Left ventricle myocardium inferior (tissue), 1 donor: ENCODE results near the gene PDHA1. TPM values are rescaled to one million over a fixed set of nuclear protein-coding genes. Genes with fewer than 3 reads are reported as not detected.

Experiments used
- DNase-seq: peaks from one replicate; pipeline ENCODE4 v3.0.0-alpha.2; 2020
- H3K27ac ChIP-seq: fragments of 200-600 bp; replicated peaks from 2 replicates; pipeline ENCODE4 v1.8.0; 2021
- H3K27me3 ChIP-seq: fragments of 200-600 bp; 2 replicates; pipeline ENCODE4 v1.8.0; 2021; ENCODE audit warnings: low read depth
- H3K36me3 ChIP-seq: fragments of 200-600 bp; 2 replicates; pipeline ENCODE4 v1.8.0; 2021
- H3K4me1 ChIP-seq: fragments of 200-600 bp; 2 replicates; pipeline ENCODE4 v1.8.0; 2021
- H3K4me3 ChIP-seq: fragments of 200-600 bp; 2 replicates; pipeline ENCODE4 v1.8.0; 2021; ENCODE audit warnings: mild to moderate bottlenecking, moderate library complexity
- H3K9me3 ChIP-seq: fragments of 200-600 bp; replicated peaks from 2 replicates; pipeline ENCODE4 v1.8.0; 2021
- CTCF ChIP-seq: fragments of 200-600 bp; IDR thresholded peaks from 2 replicates; pipeline ENCODE4 v1.8.0; 2021; ENCODE audit warnings: antibody characterized with exemption, mild to moderate bottlenecking, borderline replicate concordance
- intact Hi-C: fragments of 100-400 bp; cut with micrococcal nuclease; formaldehyde crosslinking; loops from one replicate; pipeline ENCODE4 v1.11.0; 2022
- total RNA-seq: library from RNA; stranded (reverse); fragmentation: NEBNext Ultra II Directional; extraction: Animal tissue kit (Norgen Biotek cat#: 25700); gene quantifications from one replicate; pipeline ENCODE4 v1.2.1, GENCODE V29; 2021
- donor health status: DM: no; HTN: yes; CAD: no; lungs with severe emphysema.

Gene PDHA1
- total RNA-seq, 1 donor from 2014 or later, result 1,069 TPM

GRCh38 chrX:19403696-19404095, 60.0 kb downstream of the PDHA1 start:
- H3K27ac ChIP-seq, result no peak overlapping the region
- H3K27me3 ChIP-seq, result no peaks in the 10 kb centered on the region
- H3K4me1 ChIP-seq, result no peaks in the 10 kb centered on the region
- intact Hi-C loops, result no loop called here
- DNase-seq, result no peak
- H3K4me3 ChIP-seq, result no peak overlapping the region
- no peak for TF ChIP-seq CTCF
- H3K9me3 ChIP-seq, result no peaks in the 10 kb centered on the region
- H3K36me3 ChIP-seq, result no peaks in the 10 kb centered on the region

GRCh38 chrX:19410259-19410658, 66.5 kb downstream of the PDHA1 start:
- no peaks in the 10 kb centered on the region for H3K36me3 ChIP-seq
- intact Hi-C loops, result no loop called here
- H3K27me3 ChIP-seq, result no peaks in the 10 kb centered on the region
- TF ChIP-seq CTCF, result no peak
- no peak for DNase-seq
- H3K27ac ChIP-seq, result no peak overlapping the region
- no peaks in the 10 kb centered on the region for H3K9me3 ChIP-seq
- H3K4me3 ChIP-seq, result no peak overlapping the region
- no peaks in the 10 kb centered on the region for H3K4me1 ChIP-seq

Other genes with a start within 250 kb of the PDHA1 start
- 0.16 TPM for gene ADGRG2, start 221.5 kb upstream of the PDHA1 start, total RNA-seq
- not detected for gene MAP3K15, start 171.6 kb downstream of the PDHA1 start, total RNA-seq